B cell (primary cell): ENCODE results near the gene FBXO24. TPM values are rescaled to one million over a fixed set of nuclear protein-coding genes. Genes with fewer than 3 reads are reported as not detected.

Source experiments
- ATAC-seq: fragments of 200-7000 bp; cut with Tn5 transposase; one replicate; pipeline ENCODE4 v1.10.0; 2021; ENCODE audit warnings: low read depth, mild to moderate bottlenecking, moderate number of reproducible peaks, moderate library complexity
- CTCF ChIA-PET: fragments of 350-600 bp; sonication (Branson Sonifier 250); formaldehyde crosslinking; loops from one replicate; lab custom pipeline; 2021; ENCODE audit warnings: antibody characterized with exemption, inconsistent platforms; lab: Charles Lee
- POLR2A ChIA-PET: fragments of 350-600 bp; sonication (Branson Sonifier 250); formaldehyde crosslinking; loops from one replicate; lab custom pipeline; 2021; ENCODE audit warnings: antibody characterized with exemption; lab: Charles Lee
- DNase-seq: peaks from one replicate; pipeline ENCODE4 v3.0.0; 2013
- H2AFZ ChIP-seq: 2 replicates; pipeline ENCODE4 v1.6.1; 2012; ENCODE audit warnings: mild to moderate bottlenecking, low read depth, low read length; ENCODE audit not compliant: insufficient read depth, poor library complexity, severe bottlenecking
- H3K27ac ChIP-seq, 2 donors: 1 replicate in 1 of 2; 2 replicates in 1 of 2; pipeline ENCODE4 v1.5.1; 2012 to 2013; ENCODE audit warnings: low read length in 2 of 2, mild to moderate bottlenecking in 2 of 2, moderate library complexity in 1 of 2
- H3K27me3 ChIP-seq, 4 experiments: fragments of 200-600 bp in 1 of 4; sonication (generic) in 1 of 4; replicated peaks in 1 of 4; 1 replicate in 2 of 4; 2 replicates in 2 of 4; pipeline versions ENCODE4 v1.6.1 to v1.7.0; 2013 to 2016; ENCODE audit warnings: low read length in 3 of 4, mild to moderate bottlenecking in 2 of 4, mixed read lengths in 1 of 4, moderate library complexity in 1 of 4; ENCODE audit not compliant: insufficient read depth in 4 of 4, control insufficient read depth in 3 of 4; ENCODE audit errors: control extremely low read depth in 1 of 4
- H3K36me3 ChIP-seq, 2 experiments: replicated peaks in 1 of 2; 1 replicate in 1 of 2; 2 replicates in 1 of 2; pipeline versions ENCODE4 v1.6.1 to v1.7.1; 2013; ENCODE audit warnings: low read length in 1 of 2; ENCODE audit not compliant: insufficient read depth in 2 of 2, control insufficient read depth in 1 of 2; ENCODE audit errors: control extremely low read depth in 1 of 2, extremely low read depth in 1 of 2
- H3K4me1 ChIP-seq, 2 donors: fragments of 200-600 bp in 1 of 2; sonication (generic) in 1 of 2; 1 replicate in 1 of 2; 2 replicates in 1 of 2; pipeline versions ENCODE4 v1.5.1 to v1.6.1; 2013 to 2017; ENCODE audit warnings: low read length in 2 of 2; ENCODE audit not compliant: control insufficient read depth in 2 of 2, insufficient read depth in 2 of 2
- H3K4me2 ChIP-seq: replicated peaks from 2 replicates; pipeline ENCODE3; 2012; ENCODE audit warnings: mild to moderate bottlenecking, low read depth, low read length; ENCODE audit not compliant: poor library complexity, severe bottlenecking
- H3K4me3 ChIP-seq, 5 experiments: fragments of 200-600 bp in 1 of 5; sonication (generic) in 1 of 5; 1 replicate in 3 of 5; 2 replicates in 2 of 5; pipeline versions ENCODE4 v1.5.1 to v1.7.0; 2011 to 2016; ENCODE audit warnings: low read length in 4 of 5, mild to moderate bottlenecking in 4 of 5, low read depth in 2 of 5, control low read depth in 1 of 5, moderate library complexity in 1 of 5; ENCODE audit not compliant: insufficient read depth in 1 of 5; ENCODE audit errors: control extremely low read depth in 1 of 5, extremely low read depth in 1 of 5
- H3K79me2 ChIP-seq: fragments of 200-600 bp; sonication (generic); one replicate; pipeline ENCODE4 v1.6.0; 2016; ENCODE audit warnings: low read length; ENCODE audit not compliant: control insufficient read depth, insufficient read depth
- H3K9ac ChIP-seq: fragments of 200-600 bp; sonication (generic); 2 replicates; pipeline ENCODE4 v1.6.1; 2017; ENCODE audit warnings: mild to moderate bottlenecking, low read length, moderate library complexity
- H3K9me3 ChIP-seq, 3 donors: one replicate each; pipeline versions ENCODE4 v1.6.1 to v1.7.1; 2013; ENCODE audit warnings: low read length in 2 of 3; ENCODE audit not compliant: control insufficient read depth in 2 of 3, insufficient read depth in 1 of 3; ENCODE audit errors: control extremely low read depth in 1 of 3
- H4K20me1 ChIP-seq: 2 replicates; pipeline ENCODE4 v1.6.0; 2012; ENCODE audit warnings: mild to moderate bottlenecking, low read length; ENCODE audit not compliant: insufficient read depth, control insufficient read depth, poor library complexity, severe bottlenecking
- H3K27ac Mint-ChIP-seq: one replicate; pipeline ENCODE4 v1.8.0; 2021; ENCODE audit warnings: mixed read lengths
- H3K27me3 Mint-ChIP-seq: one replicate; pipeline ENCODE4 v1.8.0; 2021; ENCODE audit warnings: mixed read lengths
- H3K4me1 Mint-ChIP-seq: one replicate; pipeline ENCODE4 v1.8.0; 2021; ENCODE audit warnings: mixed read lengths
- H3K4me3 Mint-ChIP-seq: one replicate; pipeline ENCODE4 v1.8.0; 2021; ENCODE audit warnings: mixed read lengths
- H3K9me3 Mint-ChIP-seq: one replicate; pipeline ENCODE4 v1.8.0; 2022; ENCODE audit warnings: mixed read lengths; ENCODE audit not compliant: insufficient read depth
- CTCF ChIP-seq: fragments of 200-600 bp; IDR thresholded peaks from one replicate; pipeline ENCODE4 v1.8.0; 2022; ENCODE audit warnings: antibody characterized with exemption, mild to moderate bottlenecking
- EZH2 ChIP-seq: IDR thresholded peaks from 2 replicates; pipeline ENCODE4 v1.6.1; 2012; ENCODE audit warnings: borderline replicate concordance, low read depth, mild to moderate bottlenecking, moderate library complexity, low read length; ENCODE audit not compliant: insufficient read depth, poor library complexity, severe bottlenecking
- WGBS: methylation state at CpG from one replicate; pipeline ENCODE4 v1.1.5; 2013; ENCODE audit warnings: missing lambda C conversion rate; ENCODE audit not compliant: insufficient coverage; 5-methylcytosine and 5-hydroxymethylcytosine counted together
- intact Hi-C: fragments of 100-400 bp; cut with micrococcal nuclease; formaldehyde crosslinking; loops from one replicate; pipeline ENCODE4 v1.10.0; 2022
- polyA plus RNA-seq: library from polyadenylated mRNA; depleted of rRNA; stranded (reverse); fragments of >200 nt; gene quantifications from 2 replicates; pipeline ENCODE4 v1.2.3, GENCODE V29; 2012
- total RNA-seq, 2 donors: library from RNA; stranded (reverse); fragments of 120-200 nt in 1 of 2; gene quantifications; 1 replicate in 1 of 2; 2 replicates in 1 of 2; pipeline versions ENCODE4 v1.2.3 to v1.2.4, GENCODE V29; 2013 to 2022

The FBXO24 gene
- total and polyA plus RNA-seq, 2 donors (not counting 1 experiment from before 2014, with no cell fraction given), result 1.2 to 1.6 TPM

DNA sequence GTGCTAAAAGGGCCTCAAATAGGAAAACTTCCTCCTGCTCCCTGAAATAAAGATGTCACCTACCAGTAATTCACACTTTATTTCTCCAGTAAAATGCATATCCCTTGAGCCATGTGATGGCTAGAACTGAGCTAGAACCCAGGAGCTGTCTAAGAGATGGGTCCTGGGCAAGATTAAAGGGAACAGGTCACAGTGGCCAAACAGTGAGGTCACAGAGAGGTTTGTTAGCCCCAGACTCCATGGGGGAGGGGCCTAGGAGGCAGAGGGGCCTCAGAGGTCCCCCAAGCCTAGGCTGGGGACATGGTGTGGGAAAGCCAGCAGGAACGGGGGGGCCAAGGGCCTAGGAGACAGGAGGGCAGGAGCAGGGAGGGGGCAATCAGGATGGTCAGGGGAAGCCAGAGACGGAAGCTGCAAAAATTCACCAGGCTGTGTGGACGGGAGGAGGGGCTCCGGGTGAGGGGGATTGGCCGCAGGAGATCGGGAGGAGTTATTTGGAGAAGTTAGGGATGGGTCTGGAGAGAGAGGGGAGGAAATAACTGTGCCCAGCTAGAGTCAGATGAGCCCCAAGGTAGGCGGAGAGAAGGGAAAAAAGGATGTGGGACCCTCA, 3.3 kb downstream of the FBXO24 start:
- ChIA-PET POLR2A (interaction anchor here (1.1 kb wide), 2 partner anchors 20 to 26 kb away, joined by 4 read pairs; no protein-coding TSS in a partner anchor), CTCF (interaction anchor here (0.8 to 11.1 kb wide), 18 partner anchors 14 to 262 kb away, joined by 3 to 226 read pairs (median 4); partner anchors contain the start of genes AGFG2, MOSPD3, PCOLCE and SLC12A9)
- Histone ChIP-seq H3K4me1 (peaks cover 12 to 14% of the 10 kb centered on the region in 2 donors), H3K27ac (no peak overlapping the region), H3K4me3 (no peak overlapping the region), H3K79me2 (peaks cover 14% of the 10 kb centered on the region), H2AFZ (no peak overlapping the region), H3K9ac (no peak overlapping the region), H3K36me3 (no peaks in the 10 kb centered on the region), H3K9me3 (no peaks in the 10 kb centered on the region), H3K27me3 (peaks cover 0 to 22% (median 7%) of the 10 kb centered on the region in 4 experiments), H3K4me2 (no peak overlapping the region), H4K20me1 (peaks cover 15% of the 10 kb centered on the region)
- WGBS, result 64% methylated on average over 4 of the region's 7 CpGs
- TF ChIP-seq EZH2, result no peak
- TF ChIP-seq CTCF, result no peak
- H3K27me3 Mint-ChIP-seq, result peaks cover 19% of the 10 kb centered on the region
- intact Hi-C loops, result loop anchor here (5.0 kb wide), 1 partner anchor 507 kb away; the partner anchor contains the start of gene ZNF3
- no peak for ATAC-seq
- H3K4me1 Mint-ChIP-seq, result peaks cover 20% of the 10 kb centered on the region
- no peaks in the 10 kb centered on the region for H3K9me3 Mint-ChIP-seq
- DNase-seq, result no peak
- H3K27ac Mint-ChIP-seq, result no peak overlapping the region
- no peak overlapping the region for H3K4me3 Mint-ChIP-seq

DNA sequence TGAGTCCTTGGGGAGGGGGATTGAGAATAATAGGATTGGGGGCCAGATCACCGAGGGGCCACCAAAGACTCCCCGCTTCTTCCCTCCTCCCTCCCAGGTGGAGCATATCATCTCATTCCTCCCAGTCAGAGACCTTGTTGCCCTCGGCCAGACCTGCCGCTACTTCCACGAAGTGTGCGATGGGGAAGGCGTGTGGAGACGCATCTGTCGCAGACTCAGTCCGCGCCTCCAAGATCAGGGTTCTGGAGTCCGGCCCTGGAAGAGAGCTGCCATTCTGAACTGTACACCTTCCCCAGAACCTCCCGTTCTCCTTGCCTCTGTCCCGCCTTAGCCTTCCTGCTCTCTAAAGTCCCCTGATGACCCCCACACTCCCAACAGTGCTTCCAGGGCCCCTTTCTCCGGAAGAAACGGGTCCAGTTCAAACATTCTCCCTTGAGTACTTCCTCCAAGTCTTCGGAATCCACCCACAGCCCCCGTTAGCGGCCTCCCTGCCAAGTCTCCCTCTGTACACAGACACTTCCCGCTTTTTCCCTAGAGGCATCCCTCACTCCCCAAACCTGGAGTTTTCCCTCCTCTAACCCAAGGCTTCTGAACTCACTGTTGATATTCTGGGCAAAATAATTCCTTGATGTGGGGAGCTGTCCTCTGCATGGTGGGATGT, 4.1 kb downstream of the FBXO24 start:
- H3K9ac ChIP-seq, result no peak overlapping the region
- H2AFZ ChIP-seq, result no peak overlapping the region
- H3K4me3 Mint-ChIP-seq, result no peak overlapping the region
- H3K4me3 ChIP-seq, result no peak overlapping the region
- peaks cover 13% of the 10 kb centered on the region for H3K4me1 Mint-ChIP-seq
- peaks cover 0 to 22% (median 7%) of the 10 kb centered on the region in 4 experiments for H3K27me3 ChIP-seq
- no peak overlapping the region for H3K27ac ChIP-seq
- POLR2A ChIA-PET, result no interaction called here
- H3K79me2 ChIP-seq, result peaks cover 7% of the 10 kb centered on the region
- WGBS, result 53% methylated on average over 18 of the region's 20 CpGs
- H3K27ac Mint-ChIP-seq, result no peak overlapping the region
- peaks cover 8% of the 10 kb centered on the region for H4K20me1 ChIP-seq
- peaks cover 19% of the 10 kb centered on the region for H3K27me3 Mint-ChIP-seq
- no peak for TF ChIP-seq CTCF
- TF ChIP-seq EZH2, result no peak
- peaks cover 4 to 7% of the 10 kb centered on the region in 2 donors for H3K4me1 ChIP-seq
- H3K9me3 ChIP-seq, result no peaks in the 10 kb centered on the region
- no peaks in the 10 kb centered on the region for H3K36me3 ChIP-seq
- no peaks in the 10 kb centered on the region for H3K9me3 Mint-ChIP-seq
- no peak overlapping the region for H3K4me2 ChIP-seq
- no peak for ATAC-seq
- CTCF ChIA-PET, result interaction anchor here (1.5 to 11.1 kb wide), 5 partner anchors 19 to 120 kb away, joined by 5 to 226 read pairs (median 10); partner anchors contain the start of gene MOSPD3
- intact Hi-C loops, result no loop called here
- no peak for DNase-seq
